GM21390 (cell line): ENCODE measurements around the gene CCDC146.
"Not testable (repeated sequence)": the region's sequence is repeated elsewhere in the genome, so short reads cannot be mapped to it uniquely, and the experiment has no call there.

Experiments used
- ATAC-seq: cut with Tn5 transposase; IDR thresholded peaks from one replicate; pipeline ENCODE4 v1.9.1; 2021; ENCODE audit not compliant: unreplicated experiment

Gene CCDC146

GRCh38 chr7:77242554-77242953, 120.1 kb downstream of the CCDC146 start:
- no peak for ATAC-seq

DNA sequence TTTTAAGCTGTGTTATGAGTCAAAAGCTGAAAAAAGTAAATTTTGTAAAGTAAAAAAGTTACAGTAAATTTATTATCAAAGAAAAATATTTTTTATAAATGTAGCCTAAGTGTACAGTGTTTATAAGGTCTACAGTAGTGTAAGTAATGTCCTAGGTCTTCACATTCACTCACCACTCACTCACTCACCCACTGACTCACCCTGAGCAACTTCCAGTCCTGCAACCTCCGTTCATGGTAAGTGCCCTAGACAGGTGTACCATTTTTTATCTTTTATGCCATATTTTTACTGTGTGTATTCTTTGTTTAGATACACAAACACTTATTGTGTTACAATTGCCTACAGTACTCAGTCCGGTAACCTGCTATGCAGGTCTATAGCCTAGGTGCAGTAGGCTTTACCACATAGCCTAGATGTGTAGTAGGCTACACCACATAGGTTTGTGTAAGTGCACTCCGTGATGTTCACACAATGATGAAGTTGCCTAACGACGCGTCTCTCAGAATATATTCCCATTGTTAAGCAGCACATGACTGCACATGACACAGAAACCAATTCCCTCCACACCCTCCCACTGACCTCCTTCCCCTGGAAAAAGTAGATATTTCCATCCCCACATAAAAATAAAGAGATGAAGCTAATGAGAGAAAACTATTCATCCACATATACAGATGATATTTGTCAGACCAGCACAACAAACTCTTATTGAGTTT, 122.0 kb downstream of the CCDC146 start:
- no peak for ATAC-seq

GRCh38 chr7:77245015-77245755, 122.8 kb downstream of the CCDC146 start:
- ATAC-seq: no peak

GRCh38 chr7:77246026-77246640, 123.7 kb downstream of the CCDC146 start:
- ATAC-seq: no peak

- peak; percentile 88 for ATAC-seq
Measured at GRCh38 chr7:77247206-77247850, 124.9 kb downstream of the CCDC146 start.

DNA sequence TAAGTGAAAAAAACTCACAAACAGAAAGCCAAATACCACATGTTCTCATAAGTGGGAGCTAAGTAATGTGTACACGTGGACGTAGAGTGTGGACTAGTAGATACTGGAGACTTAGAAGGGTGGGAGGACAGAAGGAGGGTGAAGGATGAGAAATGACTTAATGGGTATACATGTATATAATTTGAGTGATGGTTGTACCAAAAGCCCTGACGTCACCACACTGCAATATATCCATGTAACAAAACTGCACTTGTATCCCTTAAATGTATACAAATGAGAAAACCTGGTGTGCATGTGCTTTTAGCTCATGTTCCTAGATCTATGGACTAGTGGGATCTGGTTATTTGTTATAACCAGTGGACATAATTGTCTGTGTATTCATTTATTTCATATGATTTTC, 125.7 kb downstream of the CCDC146 start:
- no peak for ATAC-seq

- ATAC-seq: no peak
Measured at GRCh38 chr7:77252506-77252905, 130.1 kb downstream of the CCDC146 start.

DNA sequence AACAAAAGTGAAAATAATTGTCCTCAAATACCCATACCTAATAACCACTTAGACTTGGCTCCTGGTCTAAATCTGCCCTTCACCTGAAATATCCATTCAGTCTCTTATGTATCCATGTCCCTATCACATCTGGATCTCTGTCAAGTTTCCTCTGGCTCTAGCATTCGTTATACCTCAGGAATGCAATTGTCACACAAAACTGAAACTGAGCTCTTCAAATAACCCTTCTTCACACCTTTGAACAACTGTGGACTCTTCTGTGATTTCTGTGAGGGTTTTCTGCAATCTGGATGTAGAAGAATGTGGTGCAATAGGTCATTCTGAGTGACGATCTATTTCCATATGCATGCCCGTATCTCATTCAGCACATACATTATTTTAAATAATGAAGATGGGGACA, 130.7 kb downstream of the CCDC146 start:
- ATAC-seq: no peak

GRCh38 chr7:77254429-77254828, 132.0 kb downstream of the CCDC146 start:
- ATAC-seq: no peak

- ATAC-seq: no peak
Measured at GRCh38 chr7:77254915-77255314, 132.5 kb downstream of the CCDC146 start.

GRCh38 chr7:77258014-77258413, 135.6 kb downstream of the CCDC146 start:
- ATAC-seq: no peak

DNA sequence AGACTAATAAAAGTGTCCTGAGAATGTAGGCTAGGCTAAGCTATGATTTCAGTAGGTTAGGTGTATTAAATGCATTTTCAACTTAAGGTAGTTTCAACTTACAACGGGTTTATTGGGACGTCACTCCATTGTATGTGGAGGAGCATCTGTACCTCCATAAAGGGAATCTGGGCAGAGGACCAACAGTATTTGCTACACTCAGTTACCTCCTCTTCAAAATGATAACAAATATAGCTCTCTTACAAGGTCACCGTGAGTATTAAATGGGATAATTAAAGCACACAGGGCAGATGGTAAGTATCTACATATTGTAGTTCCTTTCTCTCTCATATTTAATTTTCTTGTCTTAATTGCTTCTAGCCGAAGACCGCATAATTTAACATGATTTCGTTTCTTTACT, 136.2 kb downstream of the CCDC146 start:
- ATAC-seq: no peak

GRCh38 chr7:77262316-77262715, 139.9 kb downstream of the CCDC146 start:
- no peak for ATAC-seq

GRCh38 chr7:77265666-77266065, 143.3 kb downstream of the CCDC146 start:
- ATAC-seq: no peak

DNA sequence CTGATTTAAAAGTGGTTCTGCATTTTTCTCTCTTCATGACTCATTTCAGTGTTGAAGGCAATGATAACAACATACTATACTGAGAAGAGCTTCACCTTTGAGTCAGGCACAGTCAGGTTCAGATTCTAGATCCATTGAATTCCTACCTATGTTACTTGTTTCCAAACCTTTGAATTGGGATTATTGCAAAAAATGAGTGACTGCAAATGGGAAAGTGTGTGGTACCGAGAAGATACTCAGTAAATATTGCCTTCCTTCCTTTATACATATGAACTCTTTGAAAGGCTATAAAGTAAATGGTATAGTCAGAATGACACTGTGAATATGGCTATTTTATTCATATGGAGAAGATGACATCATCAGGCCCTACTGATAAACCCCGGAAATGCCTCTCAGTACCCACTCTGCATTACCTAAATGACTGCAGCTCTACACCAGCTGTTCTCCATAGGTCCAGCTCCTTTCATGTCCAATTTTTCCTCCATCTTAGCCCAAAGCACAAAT, 143.9 kb downstream of the CCDC146 start:
- peak; percentile 86 for ATAC-seq

- peak; percentile 78 for ATAC-seq
Measured at GRCh38 chr7:77269360-77270093, 147.1 kb downstream of the CCDC146 start.

- no peak for ATAC-seq
Measured at GRCh38 chr7:77270094-77270480, 147.7 kb downstream of the CCDC146 start.

GRCh38 chr7:77271766-77272165, 149.4 kb downstream of the CCDC146 start:
- no peak for ATAC-seq

GRCh38 chr7:77275663-77276062, 153.2 kb downstream of the CCDC146 start:
- ATAC-seq: not testable (repeated sequence)

GRCh38 chr7:77276120-77276519, 153.7 kb downstream of the CCDC146 start:
- ATAC-seq: no peak
